ENCODE measurements around the gene CFAP46. TPM values are rescaled to one million over a fixed set of nuclear protein-coding genes. Genes with fewer than 3 reads are reported as not detected.
A peak's percentile ranks its signal among the peaks of the same experiment; 100 is the strongest.

The CFAP46 gene
- total RNA-seq, 1 donor from 2014 or later: not detected

DNA sequence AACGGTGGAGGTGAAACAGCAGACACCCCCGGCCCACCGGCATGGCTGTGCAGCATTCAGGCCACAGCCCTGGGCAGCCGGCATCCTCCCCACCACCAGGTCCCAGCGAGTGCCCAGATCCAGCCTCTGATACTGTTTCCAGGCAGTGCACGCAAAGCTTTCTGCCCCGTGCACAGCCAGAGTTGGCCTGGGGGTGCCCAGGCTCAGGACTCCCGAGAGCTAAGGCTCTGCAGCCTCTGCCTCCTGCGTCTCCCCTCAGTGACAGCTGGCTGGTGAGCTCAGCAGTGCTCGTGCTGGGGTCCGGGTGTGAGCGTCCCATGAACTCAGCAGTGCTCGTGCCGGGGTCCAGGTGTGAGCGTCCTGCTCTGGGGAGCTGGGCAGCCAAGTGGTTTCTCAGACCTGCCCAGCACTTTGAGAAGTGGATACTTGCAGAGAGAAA, 65.4 kb downstream of the CFAP46 start:
- TF ChIP-seq, protein P1, sequence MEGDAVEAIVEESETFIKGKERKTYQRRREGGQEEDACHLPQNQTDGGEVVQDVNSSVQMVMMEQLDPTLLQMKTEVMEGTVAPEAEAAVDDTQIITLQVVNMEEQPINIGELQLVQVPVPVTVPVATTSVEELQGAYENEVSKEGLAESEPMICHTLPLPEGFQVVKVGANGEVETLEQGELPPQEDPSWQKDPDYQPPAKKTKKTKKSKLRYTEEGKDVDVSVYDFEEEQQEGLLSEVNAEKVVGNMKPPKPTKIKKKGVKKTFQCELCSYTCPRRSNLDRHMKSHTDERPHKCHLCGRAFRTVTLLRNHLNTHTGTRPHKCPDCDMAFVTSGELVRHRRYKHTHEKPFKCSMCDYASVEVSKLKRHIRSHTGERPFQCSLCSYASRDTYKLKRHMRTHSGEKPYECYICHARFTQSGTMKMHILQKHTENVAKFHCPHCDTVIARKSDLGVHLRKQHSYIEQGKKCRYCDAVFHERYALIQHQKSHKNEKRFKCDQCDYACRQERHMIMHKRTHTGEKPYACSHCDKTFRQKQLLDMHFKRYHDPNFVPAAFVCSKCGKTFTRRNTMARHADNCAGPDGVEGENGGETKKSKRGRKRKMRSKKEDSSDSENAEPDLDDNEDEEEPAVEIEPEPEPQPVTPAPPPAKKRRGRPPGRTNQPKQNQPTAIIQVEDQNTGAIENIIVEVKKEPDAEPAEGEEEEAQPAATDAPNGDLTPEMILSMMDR (IDR thresholded peaks at IDR 0.05): no peak
- H3K27me3 ChIP-seq: no peaks in the 10 kb centered on the region
- H3K4me3 ChIP-seq: no peak overlapping the region
- intact Hi-C loops (cut with DNase I): no loop called here
- no peak overlapping the region for H3K27ac ChIP-seq
- no peaks in the 10 kb centered on the region for H3K4me1 ChIP-seq
- peak in 1 of 2 donors; percentile 45 for DNase-seq (ENCODE audit: low spot score in 2 of 2)
- H3K36me3 ChIP-seq: no peaks in the 10 kb centered on the region
- no peaks in the 10 kb centered on the region for H3K9me3 ChIP-seq

DNA sequence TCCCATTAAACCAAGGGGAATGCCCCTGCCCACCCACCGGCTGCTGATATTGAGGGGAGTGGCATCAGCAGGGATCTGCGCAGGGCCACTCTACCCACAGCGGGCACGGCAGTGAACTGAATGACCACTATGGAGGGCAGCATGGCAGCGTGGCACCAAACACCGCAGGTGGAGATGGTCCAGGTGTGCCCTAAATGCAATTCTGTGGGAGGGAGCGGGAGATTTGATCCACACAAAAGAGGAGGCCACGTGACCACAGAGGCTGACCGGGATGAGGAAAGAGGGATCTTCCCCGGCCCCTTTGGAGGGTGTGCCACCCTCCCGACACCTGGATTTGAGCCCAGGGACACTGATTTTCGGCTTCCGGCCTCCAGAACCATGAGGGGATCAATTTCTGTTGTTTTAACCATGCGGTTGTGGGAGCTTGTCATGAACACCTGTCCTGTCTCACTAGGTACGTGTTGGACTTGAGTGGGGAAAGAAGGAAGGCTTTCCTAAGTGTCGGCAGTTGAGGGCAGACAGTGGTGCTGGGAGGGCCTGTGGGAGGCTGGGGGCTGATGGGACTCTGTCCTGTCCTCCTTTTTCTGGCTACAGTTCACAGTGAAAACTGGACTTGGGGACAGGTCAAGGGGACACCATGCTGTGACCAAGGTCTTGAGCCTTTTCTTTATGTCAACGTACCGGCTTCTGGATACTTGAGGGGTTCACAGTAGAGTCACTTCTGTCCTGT, 66.1 kb downstream of the CFAP46 start:
- Histone ChIP-seq H3K27ac (no peak overlapping the region), H3K4me1 (no peaks in the 10 kb centered on the region), H3K9me3 (no peaks in the 10 kb centered on the region), H3K4me3 (no peak overlapping the region), H3K27me3 (no peaks in the 10 kb centered on the region), H3K36me3 (no peaks in the 10 kb centered on the region)
- TF ChIP-seq, protein P1 (IDR thresholded peaks at IDR 0.05): no peak
- intact Hi-C loops (cut with DNase I): no loop called here
- peak in 1 of 2 donors; percentile 22 for DNase-seq (ENCODE audit: low spot score in 2 of 2)

GRCh38 chr10:132875435-132875834, 66.9 kb downstream of the CFAP46 start:
- H3K4me1 ChIP-seq: no peaks in the 10 kb centered on the region
- TF ChIP-seq, protein P1 (IDR thresholded peaks at IDR 0.05): no peak
- H3K27ac ChIP-seq: no peak overlapping the region
- intact Hi-C loops (cut with DNase I): no loop called here
- no peaks in the 10 kb centered on the region for H3K27me3 ChIP-seq
- H3K4me3 ChIP-seq: no peak overlapping the region
- H3K36me3 ChIP-seq: no peaks in the 10 kb centered on the region
- no peak for DNase-seq (ENCODE audit: low spot score in 2 of 2)
- no peaks in the 10 kb centered on the region for H3K9me3 ChIP-seq

DNA sequence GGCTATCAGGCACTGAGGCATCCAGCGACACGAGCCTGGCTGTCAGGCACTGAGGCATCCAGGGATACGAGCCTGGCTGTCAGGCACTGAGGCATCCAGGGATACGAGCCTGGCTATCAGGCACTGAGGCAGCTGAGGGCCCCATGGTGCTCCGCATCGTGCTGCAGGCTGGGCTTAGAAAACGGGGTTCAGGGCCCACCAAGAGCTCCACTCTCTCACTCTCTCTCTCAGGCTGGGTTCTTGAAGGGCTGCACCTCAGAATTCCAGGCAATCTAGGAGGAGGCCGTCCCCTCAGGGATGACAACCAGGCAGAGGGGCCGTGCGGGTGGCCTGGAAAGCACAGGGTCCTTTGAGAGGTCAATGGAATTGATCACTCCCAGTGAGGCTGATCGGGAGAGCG, 69.0 kb downstream of the CFAP46 start:
- no peaks in the 10 kb centered on the region for H3K4me1 ChIP-seq
- no peak overlapping the region for H3K4me3 ChIP-seq
- no peak overlapping the region for H3K27ac ChIP-seq
- TF ChIP-seq, protein P1 (IDR thresholded peaks at IDR 0.05): no peak
- DNase-seq (ENCODE audit: low spot score in 2 of 2): peak in 1 of 2 donors; percentile 24
- intact Hi-C loops (cut with DNase I): no loop called here
- H3K9me3 ChIP-seq: no peaks in the 10 kb centered on the region
- no peaks in the 10 kb centered on the region for H3K27me3 ChIP-seq
- H3K36me3 ChIP-seq: no peaks in the 10 kb centered on the region

- H3K36me3 ChIP-seq: no peaks in the 10 kb centered on the region
- peak in 1 of 2 donors; percentile 35 for DNase-seq (ENCODE audit: low spot score in 2 of 2)
- intact Hi-C loops (cut with DNase I): no loop called here
- no peaks in the 10 kb centered on the region for H3K27me3 ChIP-seq
- TF ChIP-seq, protein P1 (IDR thresholded peaks at IDR 0.05): no peak
- H3K9me3 ChIP-seq: no peaks in the 10 kb centered on the region
- no peak overlapping the region for H3K4me3 ChIP-seq
- H3K27ac ChIP-seq: no peak overlapping the region
- H3K4me1 ChIP-seq: no peaks in the 10 kb centered on the region
Observed at GRCh38 chr10:132872658-132873057, 69.7 kb downstream of the CFAP46 start.
